GM23248 (cell line): ENCODE measurements around the gene PTPRN2. TPM values are rescaled to one million over a fixed set of nuclear protein-coding genes. Genes with fewer than 3 reads are reported as not detected.

Source experiments
- DNase-seq: peaks from one replicate; pipeline ENCODE4 v3.0.0-alpha.2; 2015
- H2AFZ ChIP-seq: fragments of 200-600 bp; sonication (generic); 2 replicates; pipeline ENCODE4 v1.6.1; 2016; ENCODE audit warnings: antibody characterized with exemption
- H3F3A ChIP-seq: fragments of 200-600 bp; sonication (generic); 2 replicates; pipeline ENCODE4 v1.6.1; 2016; ENCODE audit warnings: mild to moderate bottlenecking, antibody characterized with exemption, mixed run types; ENCODE audit not compliant: insufficient read depth
- H3K27ac ChIP-seq: fragments of 200-600 bp; sonication (generic); 2 replicates; pipeline ENCODE4 v1.5.1; 2016; ENCODE audit warnings: mild to moderate bottlenecking
- H3K27me3 ChIP-seq: fragments of 200-600 bp; sonication (generic); replicated peaks from 2 replicates; pipeline ENCODE4 v1.6.1; 2016; ENCODE audit warnings: mild to moderate bottlenecking; ENCODE audit not compliant: insufficient read depth
- H3K36me3 ChIP-seq: fragments of 200-600 bp; sonication (generic); 2 replicates; pipeline ENCODE4 v1.6.1; 2016; ENCODE audit warnings: low read depth, mild to moderate bottlenecking
- H3K4me1 ChIP-seq: fragments of 200-600 bp; sonication (generic); 2 replicates; pipeline ENCODE4 v1.6.1; 2016; ENCODE audit warnings: mild to moderate bottlenecking; ENCODE audit not compliant: insufficient read depth
- H3K4me2 ChIP-seq: fragments of 200-600 bp; sonication (generic); one replicate; pipeline ENCODE4 v1.6.1; 2016; ENCODE audit warnings: mild to moderate bottlenecking; ENCODE audit not compliant: unreplicated experiment
- H3K4me3 ChIP-seq: fragments of 200-600 bp; sonication (generic); 2 replicates; pipeline ENCODE4 v1.5.1; 2016; ENCODE audit warnings: mild to moderate bottlenecking
- H3K79me2 ChIP-seq: fragments of 200-600 bp; sonication (generic); 2 replicates; pipeline ENCODE4 v1.6.1; 2016; ENCODE audit warnings: mild to moderate bottlenecking; ENCODE audit not compliant: insufficient read depth
- H3K9ac ChIP-seq: fragments of 200-600 bp; sonication (generic); 2 replicates; pipeline ENCODE4 v1.6.1; 2016; ENCODE audit warnings: mild to moderate bottlenecking
- H3K9me2 ChIP-seq: fragments of 200-600 bp; sonication (generic); 2 replicates; pipeline ENCODE4 v1.6.1; 2016; ENCODE audit warnings: mixed run types, mild to moderate bottlenecking, moderate library complexity; ENCODE audit not compliant: insufficient read depth
- H3K9me3 ChIP-seq: fragments of 200-600 bp; sonication (generic); one replicate; pipeline ENCODE4 v1.6.1; 2017; ENCODE audit warnings: low read depth
- H4K20me1 ChIP-seq: fragments of 200-600 bp; sonication (generic); 2 replicates; pipeline ENCODE4 v1.6.0; 2016; ENCODE audit not compliant: insufficient read depth
- EZH2 ChIP-seq: fragments of 200-600 bp; sonication (generic); IDR thresholded peaks from 2 replicates; pipeline ENCODE4 v1.6.1; 2018; ENCODE audit warnings: antibody characterized with exemption, mild to moderate bottlenecking; ENCODE audit not compliant: insufficient read depth, poor library complexity, severe bottlenecking
- EZH2phosphoT487 ChIP-seq: fragments of 200-600 bp; sonication (generic); IDR thresholded peaks from 2 replicates; pipeline ENCODE4 v1.6.1; 2018; ENCODE audit warnings: antibody characterized with exemption, moderate library complexity, mild to moderate bottlenecking, low read depth; ENCODE audit not compliant: insufficient read depth
- WGBS, 2 experiments: methylation state at CpG; one replicate each; pipeline ENCODE4 v1.1.6; 2015 to 2017; ENCODE audit warnings: low lambda C conversion rate in 2 of 2, low coverage in 1 of 2; ENCODE audit errors: missing lambda C conversion rate in 2 of 2; 5-methylcytosine and 5-hydroxymethylcytosine counted together
- in situ Hi-C: fragments of 300-500 bp; cut with MboI; formaldehyde crosslinking; loops from 2 replicates; pipeline ENCODE4 v1.15.0; 2020
- polyA plus RNA-seq: library from polyadenylated mRNA; unstranded; fragments of >200 nt; fragmentation: Nextera tagmentation; extraction: Ambion mirVana; gene quantifications from 2 replicates; pipeline ENCODE4 v1.2.1, GENCODE V29; 2016
- total RNA-seq: library from RNA; depleted of rRNA; stranded (reverse); fragments of >200 nt; shearing (Covaris generic); gene quantifications from 2 replicates; pipeline ENCODE4 v1.2.3, GENCODE V29; 2014

PTPRN2 gene
- total and polyA plus RNA-seq, 2 experiments from 2014 or later = 0.13 TPM; not detected in 1

GRCh38 chr7:158409816-158410330 lies 177.8 kb downstream of the PTPRN2 start:
- H2AFZ ChIP-seq = no peak overlapping the region
- H3K9me3 ChIP-seq = no peaks in the 10 kb centered on the region
- H3K36me3 ChIP-seq = no peaks in the 10 kb centered on the region
- DNase-seq = no peak
- H3K4me3 ChIP-seq = no peak overlapping the region
- in situ Hi-C loops = no loop called here
- 14 to 17% methylated on average over 13 of the region's 13 CpGs for WGBS, 2 experiments
- no peaks in the 10 kb centered on the region for H3K4me1 ChIP-seq
- TF ChIP-seq EZH2 = no peak
- TF ChIP-seq EZH2phosphoT487 = no peak
- no peak overlapping the region for H3K4me2 ChIP-seq
- H3K9me2 ChIP-seq = no peaks in the 10 kb centered on the region
- H3K9ac ChIP-seq = no peak overlapping the region
- H3K79me2 ChIP-seq = no peaks in the 10 kb centered on the region
- no peak overlapping the region for H3K27ac ChIP-seq
- H3F3A ChIP-seq = no peaks in the 10 kb centered on the region
- H3K27me3 ChIP-seq = no peaks in the 10 kb centered on the region
- H4K20me1 ChIP-seq = no peaks in the 10 kb centered on the region

DNA sequence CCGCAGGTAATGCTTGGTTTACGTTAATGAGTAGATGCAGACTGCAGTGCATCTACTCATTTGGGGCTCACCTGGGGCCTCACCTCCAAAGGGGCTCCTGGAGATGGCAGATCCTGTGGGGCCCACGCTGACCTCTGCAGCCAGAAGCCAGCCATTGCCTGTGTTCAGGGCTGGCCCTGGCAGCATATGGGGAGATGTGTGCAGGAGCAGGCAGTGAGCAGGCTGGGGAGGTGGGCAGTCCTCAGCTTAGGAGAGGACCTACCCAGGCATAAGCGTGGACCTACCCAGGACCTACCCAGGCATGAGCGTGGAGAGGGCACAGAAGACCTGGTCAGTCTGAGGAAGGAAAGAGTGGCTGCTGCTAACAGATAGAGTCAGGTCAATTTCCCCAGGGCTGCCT lies 178.5 kb downstream of the PTPRN2 start:
- in situ Hi-C loops = no loop called here
- H3K4me3 ChIP-seq = no peak overlapping the region
- no peaks in the 10 kb centered on the region for H4K20me1 ChIP-seq
- H3K27ac ChIP-seq = no peak overlapping the region
- H2AFZ ChIP-seq = no peak overlapping the region
- no peaks in the 10 kb centered on the region for H3K4me1 ChIP-seq
- no peak overlapping the region for H3K9ac ChIP-seq
- TF ChIP-seq EZH2 (no peak), EZH2phosphoT487 (no peak)
- H3F3A ChIP-seq = no peaks in the 10 kb centered on the region
- no peak overlapping the region for H3K4me2 ChIP-seq
- no peak for DNase-seq
- H3K79me2 ChIP-seq = no peaks in the 10 kb centered on the region
- H3K9me3 ChIP-seq = no peaks in the 10 kb centered on the region
- no peaks in the 10 kb centered on the region for H3K27me3 ChIP-seq
- 15 to 17% methylated on average over 5 of the region's 5 CpGs for WGBS, 2 experiments
- no peaks in the 10 kb centered on the region for H3K36me3 ChIP-seq
- H3K9me2 ChIP-seq = no peaks in the 10 kb centered on the region

GRCh38 chr7:158408318-158408920 lies 179.2 kb downstream of the PTPRN2 start:
- H2AFZ ChIP-seq = no peak overlapping the region
- in situ Hi-C loops = no loop called here
- no peaks in the 10 kb centered on the region for H4K20me1 ChIP-seq
- H3K9me3 ChIP-seq = no peaks in the 10 kb centered on the region
- TF ChIP-seq EZH2phosphoT487 = no peak
- no peak for TF ChIP-seq EZH2
- H3K27ac ChIP-seq = no peak overlapping the region
- H3K36me3 ChIP-seq = no peaks in the 10 kb centered on the region
- no peak overlapping the region for H3K9ac ChIP-seq
- H3K4me2 ChIP-seq = no peak overlapping the region
- DNase-seq = no peak
- H3K9me2 ChIP-seq = no peaks in the 10 kb centered on the region
- WGBS, 2 experiments = 27 to 28% methylated on average over 12 of the region's 12 CpGs
- no peaks in the 10 kb centered on the region for H3K4me1 ChIP-seq
- no peaks in the 10 kb centered on the region for H3F3A ChIP-seq
- H3K79me2 ChIP-seq = no peaks in the 10 kb centered on the region
- no peak overlapping the region for H3K4me3 ChIP-seq
- H3K27me3 ChIP-seq = no peaks in the 10 kb centered on the region

GRCh38 chr7:158407581-158408317 lies 179.9 kb downstream of the PTPRN2 start:
- no peaks in the 10 kb centered on the region for H3K9me2 ChIP-seq
- WGBS, 2 experiments = 45 to 59% methylated on average over 12 to 15 of the region's 17 CpGs
- H3K9me3 ChIP-seq = no peaks in the 10 kb centered on the region

More at GRCh38 chr7:158407581-158408317, 179.9 kb downstream of the PTPRN2 start:
- H2AFZ ChIP-seq = no peak overlapping the region
- no peaks in the 10 kb centered on the region for H3K79me2 ChIP-seq
- H3K27ac ChIP-seq = no peak overlapping the region
- no peak overlapping the region for H3K9ac ChIP-seq
- no peak overlapping the region for H3K4me2 ChIP-seq
- H4K20me1 ChIP-seq = no peaks in the 10 kb centered on the region
- no peaks in the 10 kb centered on the region for H3K36me3 ChIP-seq
- H3F3A ChIP-seq = no peaks in the 10 kb centered on the region
- in situ Hi-C loops = no loop called here
- TF ChIP-seq EZH2 (no peak), EZH2phosphoT487 (no peak)
- peak; percentile 36 for DNase-seq
- no peaks in the 10 kb centered on the region for H3K4me1 ChIP-seq
- H3K27me3 ChIP-seq = no peaks in the 10 kb centered on the region
- H3K4me3 ChIP-seq = no peak overlapping the region
